SJCRH30 (cell line): Measurements from ENCODE around the gene CR1L. TPM values are rescaled to one million over a fixed set of nuclear protein-coding genes. Genes with fewer than 3 reads are reported as not detected.
"Not testable (repeated sequence)": the region's sequence is repeated elsewhere in the genome, so short reads cannot be mapped to it uniquely, and the experiment has no call there.

Experiments used
- DNase-seq, 2 experiments: peaks; one replicate each; pipeline ENCODE4 v3.0.0-alpha.2; 2015 to 2020
- H3K27ac ChIP-seq: fragments of 250-450 bp; sonication (Bioruptor Pico); 2 replicates; pipeline ENCODE4 v1.5.1; 2020; ENCODE audit warnings: mild to moderate bottlenecking, moderate library complexity
- H3K27me3 ChIP-seq: fragments of 250-450 bp; sonication (Bioruptor Pico); 2 replicates; pipeline ENCODE4 v1.5.1; 2020; ENCODE audit warnings: mild to moderate bottlenecking, moderate library complexity
- H3K36me3 ChIP-seq: fragments of 250-450 bp; sonication (Bioruptor Pico); 2 replicates; pipeline ENCODE4 v1.5.1; 2020; ENCODE audit warnings: mild to moderate bottlenecking, moderate library complexity
- H3K4me1 ChIP-seq: fragments of 250-450 bp; sonication (Bioruptor Pico); 2 replicates; pipeline ENCODE4 v1.5.1; 2020; ENCODE audit warnings: mild to moderate bottlenecking, moderate library complexity
- H3K4me3 ChIP-seq: fragments of 250-450 bp; sonication (Bioruptor Pico); 2 replicates; pipeline ENCODE4 v1.5.1; 2020; ENCODE audit warnings: mild to moderate bottlenecking, moderate library complexity
- H3K9me3 ChIP-seq: fragments of 250-450 bp; sonication (Bioruptor Pico); replicated peaks from 2 replicates; pipeline ENCODE4 v1.5.1; 2020; ENCODE audit warnings: mild to moderate bottlenecking, moderate library complexity
- total RNA-seq: library from RNA; depleted of rRNA; stranded (reverse); fragments of >200 nt; shearing (Covaris generic); gene quantifications from 2 replicates; pipeline ENCODE4 v1.2.3, GENCODE V29; 2014

The CR1L gene
- total RNA-seq, 1 experiment from 2014 or later = not detected

DNA sequence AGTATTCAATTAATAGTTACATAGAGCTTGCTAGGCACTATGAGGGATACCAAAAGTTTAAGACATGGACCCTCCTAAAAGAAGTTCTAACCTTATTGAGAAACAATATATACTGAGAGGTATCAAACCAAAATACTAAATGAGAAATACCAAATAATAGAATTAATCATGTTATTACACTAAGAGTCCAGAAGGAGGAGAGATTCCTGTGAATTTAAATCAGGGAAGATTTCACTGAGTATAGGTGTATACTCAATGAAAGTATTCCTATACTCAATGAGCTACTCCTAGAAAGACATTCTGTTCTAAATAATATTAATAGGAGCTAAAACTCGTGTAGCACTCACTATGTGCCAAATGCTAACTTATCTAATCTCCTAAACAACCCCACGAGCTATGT lies 9.4 kb downstream of the CR1L start:
- 0 out of 2 replicates have a peak, but pooled peaks cover 3% of the 10 kb centered on the region for H3K27me3 ChIP-seq
- no peaks in the 10 kb centered on the region for H3K9me3 ChIP-seq
- H3K4me3 ChIP-seq = no peak overlapping the region
- no peak overlapping the region for H3K27ac ChIP-seq
- no peaks in the 10 kb centered on the region for H3K4me1 ChIP-seq
- H3K36me3 ChIP-seq = no peaks in the 10 kb centered on the region
- DNase-seq = no peak

DNA sequence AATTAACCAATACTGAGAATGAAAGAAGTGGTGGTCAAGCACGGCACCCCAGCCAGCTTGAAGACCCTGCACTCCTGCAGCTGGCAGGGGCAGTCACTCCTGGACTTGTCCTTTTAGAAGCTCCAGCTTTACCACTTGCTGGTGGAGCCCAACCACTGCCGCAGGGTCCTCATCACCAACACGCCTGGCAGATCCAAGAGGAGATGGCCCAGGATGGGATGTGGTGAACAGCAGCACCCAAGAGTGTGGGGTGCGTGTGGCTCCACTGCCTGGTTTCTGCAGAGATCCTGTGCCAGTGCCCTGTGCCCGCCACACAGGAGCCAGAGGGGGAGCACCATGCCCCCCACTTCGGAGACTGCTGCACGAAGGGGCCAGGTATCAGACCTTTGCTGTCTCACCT lies 13.5 kb downstream of the CR1L start:
- H3K27me3 ChIP-seq = peaks cover 6% of the 10 kb centered on the region; the same call in 1 of the 2 replicates
- H3K36me3 ChIP-seq = no peaks in the 10 kb centered on the region
- H3K4me1 ChIP-seq = no peaks in the 10 kb centered on the region
- H3K27ac ChIP-seq = no peak overlapping the region
- DNase-seq = no peak
- H3K4me3 ChIP-seq = no peak overlapping the region
- H3K9me3 ChIP-seq = peaks cover 6% of the 10 kb centered on the region; the same call in 1 of the 2 replicates

DNA sequence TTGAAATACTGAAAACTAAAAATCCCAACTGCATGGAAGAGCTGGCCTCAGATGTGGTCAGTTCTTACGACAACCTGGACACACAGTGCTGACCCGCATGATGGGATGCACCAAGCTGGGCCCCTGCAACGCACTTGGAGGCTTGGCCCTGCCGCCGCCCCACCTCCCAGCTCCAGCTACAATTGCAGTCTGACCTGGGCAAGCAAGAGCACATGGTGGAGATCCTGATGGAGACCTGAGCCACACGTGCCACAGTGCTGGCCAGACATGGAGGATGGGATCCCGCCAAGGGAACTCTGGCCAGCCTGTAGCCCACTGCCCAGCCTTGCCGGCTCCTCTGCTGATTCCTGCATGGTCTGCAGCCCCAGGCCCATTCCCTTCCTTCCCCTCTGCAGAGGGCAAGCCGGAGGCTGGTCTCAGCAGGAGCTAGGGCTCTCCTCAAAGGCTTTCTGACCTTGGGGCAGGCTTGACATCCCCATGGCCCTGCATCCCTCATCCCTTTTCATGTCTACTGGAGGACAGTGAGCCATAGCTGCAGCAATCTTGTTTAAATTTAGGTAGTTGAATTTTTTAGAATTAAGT lies 14.1 kb downstream of the CR1L start:
- no peak for DNase-seq
- no peak overlapping the region for H3K27ac ChIP-seq
- peaks cover 6% of the 10 kb centered on the region; the same call in 1 of the 2 replicates for H3K27me3 ChIP-seq
- H3K4me3 ChIP-seq = no peak overlapping the region
- H3K9me3 ChIP-seq = peaks cover 8% of the 10 kb centered on the region; the same call in 1 of the 2 replicates
- no peaks in the 10 kb centered on the region for H3K4me1 ChIP-seq
- no peaks in the 10 kb centered on the region for H3K36me3 ChIP-seq

DNA sequence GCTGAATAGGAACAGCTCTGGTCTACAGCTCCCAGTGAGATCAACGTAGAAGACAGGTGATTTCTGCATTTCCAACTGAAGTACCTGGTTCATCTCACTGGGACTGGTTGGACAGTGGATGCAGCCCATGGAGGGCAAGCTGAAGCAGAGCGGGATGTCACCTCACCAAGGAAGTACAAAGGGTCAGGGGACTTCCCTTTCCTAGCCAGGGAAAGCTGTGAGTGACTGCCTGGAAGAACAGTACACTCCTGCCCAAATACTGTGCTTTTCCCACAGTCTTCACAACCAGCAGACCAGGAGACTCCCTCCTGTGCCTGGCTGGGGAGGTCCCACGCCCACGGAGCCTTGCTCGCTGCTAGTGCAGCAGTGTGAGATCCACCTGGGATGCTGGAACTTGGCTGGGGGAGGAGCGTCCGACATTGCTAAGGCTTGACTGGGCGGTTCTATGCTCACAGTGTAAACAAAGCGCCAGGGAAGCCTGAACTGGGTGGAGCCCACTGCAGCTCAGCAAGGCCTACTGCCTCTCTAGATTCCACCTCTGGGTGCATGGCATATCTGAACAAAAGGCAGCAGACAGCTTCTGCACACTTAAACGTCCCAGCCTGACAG lies 14.7 kb downstream of the CR1L start:
- Histone ChIP-seq H3K4me3 (no peak overlapping the region), H3K4me1 (no peaks in the 10 kb centered on the region), H3K36me3 (no peaks in the 10 kb centered on the region), H3K27ac (no peak overlapping the region), H3K9me3 (peaks cover 8% of the 10 kb centered on the region; the same call in 1 of the 2 replicates), H3K27me3 (peaks cover 6% of the 10 kb centered on the region; the same call in 1 of the 2 replicates)
- no peak for DNase-seq

DNA sequence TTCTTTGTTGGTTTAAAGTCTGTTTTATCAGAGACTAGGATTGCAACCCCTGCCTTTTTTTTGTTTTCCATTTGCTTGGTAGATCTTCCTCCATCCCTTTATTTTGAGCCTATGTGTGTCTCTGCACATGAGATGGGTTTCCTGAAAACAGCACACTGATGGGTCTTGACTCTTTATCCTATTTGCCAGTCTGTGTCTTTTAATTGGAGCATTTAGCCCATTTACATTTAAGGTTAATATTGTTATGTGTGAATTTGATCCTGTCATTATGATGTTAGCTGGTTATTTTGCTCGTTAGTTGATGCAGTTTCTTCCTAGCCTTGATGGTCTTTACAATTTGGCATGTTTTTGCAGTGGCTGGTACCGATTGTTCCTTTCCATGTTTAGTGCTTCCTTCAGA lies 16.5 kb downstream of the CR1L start:
- not testable (repeated sequence) for DNase-seq, H3K36me3 ChIP-seq, H3K27me3 ChIP-seq, H3K4me1 ChIP-seq, H3K4me3 ChIP-seq, H3K27ac ChIP-seq
- peaks cover 19% of the 10 kb centered on the region for H3K9me3 ChIP-seq

DNA sequence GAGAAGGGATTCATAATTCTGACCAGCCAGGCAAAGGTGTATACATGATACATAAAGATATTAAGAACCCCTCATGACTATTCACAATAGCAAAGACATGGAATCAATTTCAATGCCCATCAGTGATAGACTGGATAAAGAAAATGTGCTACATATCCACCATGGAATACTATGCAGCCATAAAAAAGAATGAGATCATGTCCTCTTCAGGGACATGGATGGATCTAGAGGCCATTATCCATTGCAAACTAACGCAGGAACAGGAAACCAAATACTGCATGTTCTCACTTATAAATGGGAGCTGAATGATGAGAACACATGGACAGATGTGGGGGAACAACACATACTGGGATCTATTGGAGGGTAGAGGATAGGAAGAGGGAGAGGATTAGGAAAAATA lies 21.4 kb downstream of the CR1L start:
- H3K4me1 ChIP-seq = no peaks in the 10 kb centered on the region
- H3K27ac ChIP-seq = no peak overlapping the region
- no peaks in the 10 kb centered on the region for H3K27me3 ChIP-seq
- peaks cover 23% of the 10 kb centered on the region for H3K9me3 ChIP-seq
- DNase-seq = no peak
- H3K36me3 ChIP-seq = 0 out of 2 replicates have a peak, but pooled peaks cover 2% of the 10 kb centered on the region
- H3K4me3 ChIP-seq = no peak overlapping the region

DNA sequence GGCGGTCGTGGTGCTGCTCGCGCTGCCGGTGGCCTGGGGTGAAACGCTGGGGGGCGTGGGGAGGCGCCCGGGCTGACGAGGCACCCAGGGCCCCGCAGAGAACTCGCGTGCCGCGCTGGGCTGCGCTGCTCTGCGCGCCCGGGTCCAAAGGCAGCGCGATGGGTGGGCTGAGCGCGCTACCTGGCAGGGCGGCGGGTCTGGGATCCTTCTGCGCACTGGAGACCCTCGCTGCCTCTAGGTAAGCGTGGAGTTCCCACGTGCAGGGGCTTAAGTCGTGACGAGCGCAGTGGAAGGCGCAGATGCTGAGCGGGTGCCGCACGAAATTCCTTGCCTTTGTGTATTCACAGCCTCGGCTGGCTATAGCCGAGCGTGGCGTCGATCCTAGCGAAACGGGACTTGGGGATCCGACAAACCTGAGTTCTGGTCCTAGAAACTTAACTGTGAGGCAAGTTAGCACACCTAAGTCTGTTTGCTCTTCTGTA lies 24.6 kb downstream of the CR1L start:
- peaks cover 15% of the 10 kb centered on the region for H3K9me3 ChIP-seq
- H3K4me3 ChIP-seq = no peak overlapping the region
- H3K36me3 ChIP-seq = 0 out of 2 replicates have a peak, but pooled peaks cover 2% of the 10 kb centered on the region
- DNase-seq = no peak
- peaks cover 5% of the 10 kb centered on the region; the same call in 1 of the 2 replicates for H3K4me1 ChIP-seq
- H3K27ac ChIP-seq = no peak overlapping the region
- no peaks in the 10 kb centered on the region for H3K27me3 ChIP-seq

DNA sequence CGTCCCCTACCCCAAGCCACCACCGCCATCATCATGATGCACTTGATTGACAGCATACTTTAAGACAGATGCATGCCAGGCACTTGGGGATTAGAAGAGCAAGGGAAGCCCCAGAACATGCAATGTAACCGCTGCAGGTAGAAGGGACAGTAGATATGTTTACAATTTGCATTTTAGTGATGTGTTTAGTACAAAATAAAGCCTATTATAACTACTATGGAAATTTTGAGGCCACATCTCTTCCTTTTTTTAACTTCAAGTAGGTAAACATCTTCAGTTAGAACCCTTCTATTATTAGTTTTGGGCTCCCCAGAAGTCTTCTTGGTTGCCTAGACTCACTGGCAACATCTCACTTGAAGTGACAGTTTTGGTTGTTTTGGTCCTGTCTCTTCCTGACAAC lies 25.3 kb downstream of the CR1L start:
- H3K27ac ChIP-seq = no peak overlapping the region
- no peak overlapping the region for H3K4me3 ChIP-seq
- peaks cover 5% of the 10 kb centered on the region; the same call in 1 of the 2 replicates for H3K4me1 ChIP-seq
- peaks cover 15% of the 10 kb centered on the region for H3K9me3 ChIP-seq
- 0 out of 2 replicates have a peak, but pooled peaks cover 2% of the 10 kb centered on the region for H3K36me3 ChIP-seq
- DNase-seq = no peak
- no peaks in the 10 kb centered on the region for H3K27me3 ChIP-seq

DNA sequence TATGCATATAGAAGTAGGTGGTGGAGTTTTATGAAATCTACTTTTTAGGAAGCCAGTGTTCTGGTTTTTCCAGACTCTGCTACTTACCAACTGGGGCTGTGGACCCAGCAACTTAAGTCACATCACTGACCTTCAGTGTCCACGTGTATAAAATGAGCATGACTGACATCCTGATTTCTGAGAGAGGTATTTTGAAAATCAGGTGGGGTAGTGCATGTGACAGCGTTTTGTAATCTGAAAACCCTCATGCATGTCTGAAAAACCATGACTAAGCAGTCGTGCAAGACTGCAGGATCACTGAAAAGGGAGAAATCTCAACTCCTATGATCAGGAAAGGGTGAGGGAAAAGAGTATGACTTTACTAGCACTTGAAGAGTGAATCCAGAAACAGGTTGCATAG lies 26.1 kb downstream of the CR1L start:
- H3K27me3 ChIP-seq = no peaks in the 10 kb centered on the region
- H3K36me3 ChIP-seq = 0 out of 2 replicates have a peak, but pooled peaks cover 2% of the 10 kb centered on the region
- DNase-seq = no peak
- H3K4me3 ChIP-seq = no peak overlapping the region
- peaks cover 5% of the 10 kb centered on the region; the same call in 1 of the 2 replicates for H3K4me1 ChIP-seq
- H3K27ac ChIP-seq = no peak overlapping the region
- peaks cover 9% of the 10 kb centered on the region for H3K9me3 ChIP-seq

DNA sequence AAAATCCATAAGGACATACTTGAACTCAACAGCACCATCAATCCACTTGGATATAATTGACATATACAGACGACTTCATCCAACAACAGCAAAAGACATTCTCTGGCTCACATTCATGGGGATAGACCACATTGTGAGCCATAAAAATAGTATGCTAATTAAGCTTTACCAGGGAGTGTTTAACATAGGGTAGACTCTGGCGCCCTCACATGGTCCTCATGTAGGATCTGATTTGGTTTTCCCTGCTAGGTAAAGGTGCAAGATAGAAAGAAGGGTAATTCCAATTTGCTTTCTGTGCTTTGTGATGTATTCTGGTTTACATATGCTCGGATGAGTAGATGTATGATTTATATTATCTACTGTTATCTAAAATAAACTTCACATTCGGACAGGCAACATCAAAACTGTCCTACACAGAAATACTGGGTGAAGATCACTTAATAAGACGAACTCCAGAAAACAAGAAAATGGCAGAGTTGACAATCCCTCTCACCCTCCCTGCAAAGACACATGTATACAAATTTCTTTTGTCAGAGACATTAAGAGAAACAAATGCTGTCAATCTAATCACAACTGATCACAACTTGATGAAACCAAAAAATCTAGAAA lies 27.7 kb downstream of the CR1L start:
- Histone ChIP-seq H3K27ac (no peak overlapping the region), H3K27me3 (no peaks in the 10 kb centered on the region), H3K4me1 (peaks cover 5% of the 10 kb centered on the region; the same call in 1 of the 2 replicates), H3K9me3 (no peaks in the 10 kb centered on the region; the same call in 1 of the 2 replicates), H3K4me3 (no peak overlapping the region), H3K36me3 (no peaks in the 10 kb centered on the region)
- peak; percentile 47 to 75 for DNase-seq

DNA sequence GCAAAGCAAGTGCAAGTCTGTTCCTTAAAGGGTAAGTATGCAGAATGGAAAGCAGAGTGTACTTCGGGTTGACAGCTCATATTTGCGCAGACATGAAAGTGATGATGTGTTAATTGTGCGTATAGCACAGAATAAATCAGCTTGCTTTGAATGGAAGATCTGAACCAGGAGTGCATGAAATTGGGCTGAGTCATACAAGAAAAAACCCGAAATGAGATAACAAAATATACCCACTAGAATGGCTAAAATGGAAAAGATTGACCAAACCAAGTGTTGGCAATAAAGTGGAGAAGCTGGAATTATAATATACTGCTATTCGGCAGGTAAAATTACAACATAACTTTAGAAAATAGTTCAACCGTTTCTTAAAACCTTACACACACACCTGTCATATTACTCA lies 28.5 kb downstream of the CR1L start:
- H3K4me3 ChIP-seq = no peak overlapping the region
- DNase-seq = no peak

DNA sequence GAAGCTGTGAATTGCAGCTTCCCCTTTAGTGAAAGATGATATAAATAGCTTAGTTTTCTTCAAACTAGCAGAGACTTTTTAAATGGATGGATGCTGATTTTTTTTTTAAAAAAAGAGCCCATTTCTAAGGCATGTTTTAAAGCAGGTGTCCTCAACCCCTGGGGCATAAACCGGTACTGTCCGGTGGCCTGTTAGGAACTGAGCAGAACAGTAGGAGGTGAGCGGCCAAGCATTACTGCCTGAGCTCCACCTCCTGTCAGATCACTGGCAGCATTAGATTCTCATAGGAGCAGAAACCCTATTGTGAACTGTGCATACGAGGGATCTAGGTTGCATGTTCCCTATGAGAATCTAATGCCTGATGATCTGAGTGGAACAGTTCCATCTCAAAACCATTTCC lies 31.2 kb downstream of the CR1L start:
- H3K27me3 ChIP-seq = no peaks in the 10 kb centered on the region
- H3K36me3 ChIP-seq = no peaks in the 10 kb centered on the region
- no peaks in the 10 kb centered on the region; the same call in 1 of the 2 replicates for H3K9me3 ChIP-seq
- peaks cover 24% of the 10 kb centered on the region for H3K4me1 ChIP-seq
- no peak for DNase-seq
- no peak overlapping the region for H3K4me3 ChIP-seq
- H3K27ac ChIP-seq = no peak overlapping the region

More for the DNA sequence above, 28.5 kb downstream of the CR1L start:
- H3K9me3 ChIP-seq = no peaks in the 10 kb centered on the region; the same call in 1 of the 2 replicates
- H3K27me3 ChIP-seq = no peaks in the 10 kb centered on the region
- H3K27ac ChIP-seq = no peak overlapping the region
- no peaks in the 10 kb centered on the region for H3K36me3 ChIP-seq
- peaks cover 5% of the 10 kb centered on the region; the same call in 1 of the 2 replicates for H3K4me1 ChIP-seq

DNA sequence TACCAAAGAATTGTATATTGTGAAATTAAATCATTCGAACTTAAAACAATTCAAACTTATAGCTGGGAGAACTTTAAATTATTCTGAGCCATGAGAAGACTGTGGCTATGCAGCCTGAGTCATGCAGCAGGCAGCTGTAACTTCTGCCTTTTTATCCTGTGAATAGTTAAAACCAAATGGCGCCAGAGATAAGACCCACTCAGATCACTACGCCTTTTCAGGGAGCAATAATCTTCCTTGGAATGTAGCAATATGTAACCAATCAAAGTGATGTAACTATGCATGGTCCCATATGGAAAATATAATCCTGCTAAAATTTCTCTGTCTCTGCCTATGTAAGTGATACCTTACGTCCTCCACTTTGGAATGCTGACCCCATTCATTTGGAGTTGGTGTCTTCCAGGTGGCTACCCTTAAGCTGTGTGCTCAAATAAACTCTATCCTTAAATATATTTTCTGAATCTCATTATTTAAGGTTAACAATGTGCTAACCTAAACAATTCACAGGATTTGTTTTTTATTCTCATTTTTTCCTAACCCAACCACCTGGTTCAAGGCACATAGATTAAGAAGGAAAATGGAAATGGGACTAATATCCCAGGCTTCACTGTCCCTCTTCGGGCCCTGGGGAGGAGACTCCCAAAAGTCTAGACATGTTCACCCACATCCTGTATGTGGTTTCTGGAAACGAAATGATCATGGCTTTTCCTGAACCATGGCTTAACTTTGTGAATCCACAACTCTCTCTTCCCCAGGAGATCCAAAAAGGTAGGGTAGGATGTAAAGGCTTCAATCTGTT lies 35.9 kb downstream of the CR1L start:
- Histone ChIP-seq H3K27ac (peak overlapping the region; percentile 88), H3K4me1 (peaks cover 32% of the 10 kb centered on the region)
- H3K36me3 ChIP-seq, H3K27me3 ChIP-seq, H3K9me3 ChIP-seq, H3K4me3 ChIP-seq: not testable (repeated sequence)
- peak; percentile 74 to 75 for DNase-seq

DNA sequence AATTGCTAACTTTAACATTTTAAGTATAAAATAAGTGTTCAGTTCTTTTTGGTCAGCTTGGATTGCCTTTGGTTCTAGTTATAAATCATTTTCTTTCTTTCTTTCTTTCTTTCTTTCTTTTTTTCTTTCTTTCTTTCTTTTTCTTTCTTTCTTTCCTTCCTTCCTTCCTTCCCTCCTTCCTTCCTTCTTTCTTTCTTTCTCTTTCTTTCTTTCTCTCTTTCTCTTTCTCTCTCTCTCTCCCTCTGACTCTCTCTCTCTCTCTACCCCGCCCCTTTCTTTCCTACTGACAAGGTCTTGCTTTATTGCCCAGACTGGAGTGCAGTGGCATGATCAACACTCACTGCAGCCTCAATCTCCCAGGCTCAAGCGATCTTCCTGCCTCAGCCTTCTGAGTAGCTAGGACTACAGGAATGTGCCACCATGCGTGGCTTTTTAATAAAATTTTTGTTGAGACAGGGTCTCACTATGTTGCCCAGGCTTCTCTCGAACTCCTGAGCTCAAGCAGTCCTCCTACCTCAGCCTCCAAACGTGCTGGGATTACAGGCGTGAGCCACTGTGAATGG lies 38.0 kb downstream of the CR1L start:
- DNase-seq, H3K27me3 ChIP-seq, H3K36me3 ChIP-seq, H3K9me3 ChIP-seq, H3K4me3 ChIP-seq, H3K27ac ChIP-seq: not testable (repeated sequence)
- H3K4me1 ChIP-seq = peaks cover 32% of the 10 kb centered on the region
